GM08714 (cell line): Measurements from ENCODE around the gene DCAF8L2.
"Not testable (repeated sequence)": the region's sequence is repeated elsewhere in the genome, so short reads cannot be mapped to it uniquely, and the experiment has no call there.

Experiments
- H3K4me3 ChIP-seq: fragments of 200-500 bp; sonication (Bioruptor generic); 2 replicates; pipeline ENCODE4 v1.5.1; 2014; ENCODE audit warnings: mild to moderate bottlenecking, low read length, inconsistent platforms
- ZNF274 ChIP-seq: IDR thresholded peaks from 2 replicates; pipeline ENCODE4 v1.6.1; 2012; ENCODE audit warnings: mild to moderate bottlenecking, low read depth, low read length

The DCAF8L2 gene

GRCh38 chrX:27619975-27620374, 29.8 kb downstream of the DCAF8L2 start:
- TF ChIP-seq ZNF274: no peak
- no peak overlapping the region for H3K4me3 ChIP-seq

- TF ChIP-seq ZNF274: no peak
- no peak overlapping the region for H3K4me3 ChIP-seq
Measured at GRCh38 chrX:27622883-27623282, 32.7 kb downstream of the DCAF8L2 start.

- no peak overlapping the region for H3K4me3 ChIP-seq
- TF ChIP-seq ZNF274: no peak
Measured at GRCh38 chrX:27626066-27626465, 35.9 kb downstream of the DCAF8L2 start.

- no peak overlapping the region for H3K4me3 ChIP-seq
- TF ChIP-seq ZNF274: no peak
Measured at GRCh38 chrX:27633328-27633727, 43.2 kb downstream of the DCAF8L2 start.

GRCh38 chrX:27656581-27656980, 66.4 kb downstream of the DCAF8L2 start:
- H3K4me3 ChIP-seq: no peak overlapping the region
- TF ChIP-seq ZNF274: no peak

GRCh38 chrX:27660878-27661277, 70.7 kb downstream of the DCAF8L2 start:
- no peak overlapping the region for H3K4me3 ChIP-seq
- TF ChIP-seq ZNF274: no peak

GRCh38 chrX:27671234-27671633, 81.1 kb downstream of the DCAF8L2 start:
- no peak for TF ChIP-seq ZNF274
- H3K4me3 ChIP-seq: no peak overlapping the region

- H3K4me3 ChIP-seq: no peak overlapping the region
- TF ChIP-seq ZNF274: no peak
Measured at GRCh38 chrX:27674491-27674890, 84.3 kb downstream of the DCAF8L2 start.

- no peak for TF ChIP-seq ZNF274
- H3K4me3 ChIP-seq: no peak overlapping the region
Measured at GRCh38 chrX:27675493-27675892, 85.3 kb downstream of the DCAF8L2 start.

- H3K4me3 ChIP-seq: no peak overlapping the region
- no peak for TF ChIP-seq ZNF274
Measured at GRCh38 chrX:27679281-27679680, 89.1 kb downstream of the DCAF8L2 start.

- no peak overlapping the region for H3K4me3 ChIP-seq
- no peak for TF ChIP-seq ZNF274
Measured at GRCh38 chrX:27680726-27681125, 90.6 kb downstream of the DCAF8L2 start.

GRCh38 chrX:27683566-27684208, 93.5 kb downstream of the DCAF8L2 start:
- not testable (repeated sequence) for H3K4me3 ChIP-seq

- no peak overlapping the region for H3K4me3 ChIP-seq
- no peak for TF ChIP-seq ZNF274
Measured at GRCh38 chrX:27694667-27695066, 104.5 kb downstream of the DCAF8L2 start.

- no peak for TF ChIP-seq ZNF274
- H3K4me3 ChIP-seq: no peak overlapping the region
Measured at GRCh38 chrX:27706526-27706925, 116.4 kb downstream of the DCAF8L2 start.

- no peak overlapping the region for H3K4me3 ChIP-seq
- no peak for TF ChIP-seq ZNF274
Measured at GRCh38 chrX:27715610-27716009, 125.5 kb downstream of the DCAF8L2 start.

- no peak overlapping the region for H3K4me3 ChIP-seq
- TF ChIP-seq ZNF274: no peak
Measured at GRCh38 chrX:27728291-27728690, 138.1 kb downstream of the DCAF8L2 start.

- no peak overlapping the region for H3K4me3 ChIP-seq
- TF ChIP-seq ZNF274: no peak
Measured at GRCh38 chrX:27731962-27732361, 141.8 kb downstream of the DCAF8L2 start.
